Measurements from ENCODE around the gene HSD17B1.

HSD17B1 gene

GRCh38 chr17:42518755-42519545, 33.8 kb upstream of the HSD17B1 start:
- H3K4me3 ChIP-seq (ENCODE audit: low read depth, low read length): no peak overlapping the region
- no peak for TF ChIP-seq CTCF (IDR thresholded peaks at IDR 0.05; ENCODE audit: borderline replicate concordance, insufficient read depth, low read depth, low read length)

- no peak overlapping the region for H3K4me3 ChIP-seq (ENCODE audit: low read depth, low read length)
- TF ChIP-seq CTCF (IDR thresholded peaks at IDR 0.05; ENCODE audit: borderline replicate concordance, insufficient read depth, low read depth, low read length): no peak
These were observed 32.9 kb upstream of the HSD17B1 start for GRCh38 chr17:42519546-42520491.

- peak; percentile 32; the same call in 1 of the 2 replicates for TF ChIP-seq CTCF (IDR thresholded peaks at IDR 0.05; ENCODE audit: borderline replicate concordance, insufficient read depth, low read depth, low read length)
- H3K4me3 ChIP-seq (ENCODE audit: low read depth, low read length): no peak overlapping the region
These were observed 32.2 kb upstream of the HSD17B1 start for GRCh38 chr17:42520540-42520951.

- TF ChIP-seq CTCF (IDR thresholded peaks at IDR 0.05; ENCODE audit: borderline replicate concordance, insufficient read depth, low read depth, low read length): no peak
These were observed 31.7 kb upstream of the HSD17B1 start for GRCh38 chr17:42521036-42521435.

GRCh38 chr17:42521666-42522262, 31.0 kb upstream of the HSD17B1 start:
- no peak overlapping the region for H3K4me3 ChIP-seq (ENCODE audit: low read depth, low read length)
- TF ChIP-seq CTCF (IDR thresholded peaks at IDR 0.05; ENCODE audit: borderline replicate concordance, insufficient read depth, low read depth, low read length): no peak

More at GRCh38 chr17:42521036-42521435, 31.7 kb upstream of the HSD17B1 start:
- H3K4me3 ChIP-seq (ENCODE audit: low read depth, low read length): no peak overlapping the region

GRCh38 chr17:42522263-42522790, 30.4 kb upstream of the HSD17B1 start:
- no peak overlapping the region for H3K4me3 ChIP-seq (ENCODE audit: low read depth, low read length)
- no peak for TF ChIP-seq CTCF (IDR thresholded peaks at IDR 0.05; ENCODE audit: borderline replicate concordance, insufficient read depth, low read depth, low read length)

Measured in GM12875 (cell line).